Activated T-cell treated with anti-CD3 and anti-CD28 coated beads, Interleukin-2, amount 50 U/mL, for 72 hours (primary cell): Measurements from ENCODE around the gene EFNA5. TPM values are rescaled to one million over a fixed set of nuclear protein-coding genes. Genes with fewer than 3 reads are reported as not detected.

ENCODE experiments used
- ATAC-seq, 2 donors: fragments of 150-1000 bp; cut with Tn5 transposase; replicated peaks in 1 of 2; 2 replicates each; pipeline ENCODE4 v1.10.0; 2021; ENCODE audit warnings: moderate library complexity in 2 of 2, mild to moderate bottlenecking in 1 of 2
- DNase-seq, 2 donors: peaks; one replicate each; pipeline ENCODE4 v3.0.0; 2021 to 2022; ENCODE audit warnings: mixed read lengths in 1 of 2
- H3K27ac Mint-ChIP-seq: one replicate; pipeline ENCODE4 v1.8.0; 2022; ENCODE audit warnings: mild to moderate bottlenecking, moderate library complexity, mixed read lengths
- H3K27me3 Mint-ChIP-seq: one replicate; pipeline ENCODE4 v1.8.0; 2022; ENCODE audit warnings: low read depth, mixed read lengths
- H3K36me3 Mint-ChIP-seq, 2 donors: one replicate each; pipeline ENCODE4 v1.8.0; 2022; ENCODE audit warnings: mixed read lengths in 2 of 2, mild to moderate bottlenecking in 1 of 2; ENCODE audit not compliant: insufficient read depth in 2 of 2
- H3K4me1 Mint-ChIP-seq: one replicate; pipeline ENCODE4 v1.8.0; 2022; ENCODE audit warnings: low read depth, mixed read lengths
- H3K4me3 Mint-ChIP-seq, 2 donors: one replicate each; pipeline ENCODE4 v1.8.0; 2022; ENCODE audit warnings: mild to moderate bottlenecking in 2 of 2, mixed read lengths in 2 of 2, moderate library complexity in 2 of 2
- H3K9me3 Mint-ChIP-seq, 2 donors: one replicate each; pipeline ENCODE4 v1.8.0; 2022; ENCODE audit warnings: mixed read lengths in 2 of 2
- total RNA-seq, 2 donors: library from RNA; stranded (reverse); gene quantifications; one replicate each; pipeline ENCODE4 v1.2.3, GENCODE V29; 2022

The EFNA5 gene
- total RNA-seq, 2 donors from 2014 or later, result 0.35 TPM; not detected in 1

DNA sequence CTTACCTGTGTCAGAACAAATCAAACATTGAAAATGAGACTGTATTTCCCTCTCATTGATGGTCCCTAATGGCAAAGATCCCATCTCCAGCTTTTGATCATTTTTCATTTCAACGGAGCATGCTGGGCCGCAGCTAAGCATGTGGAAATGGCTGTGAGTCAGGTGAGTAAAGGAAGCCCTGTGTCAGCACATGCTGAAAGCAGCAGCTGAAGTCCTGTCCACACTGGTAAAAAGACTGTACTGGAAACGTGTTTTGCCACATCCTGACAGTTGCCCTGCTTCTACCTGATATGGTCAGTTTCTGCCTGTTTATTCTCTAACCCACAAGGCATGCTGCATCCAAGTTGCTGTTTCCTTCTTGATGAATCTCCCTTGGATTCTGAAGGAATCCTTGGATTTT is 330.1 kb downstream of the EFNA5 start:
- H3K36me3 Mint-ChIP-seq, result peaks cover 3 to 5% of the 10 kb centered on the region in 2 donors
- DNase-seq (no peak), ATAC-seq (no peak)
- H3K27ac Mint-ChIP-seq, result no peak overlapping the region
- no peaks in the 10 kb centered on the region for H3K27me3 Mint-ChIP-seq
- no peaks in the 10 kb centered on the region for H3K4me1 Mint-ChIP-seq
- H3K4me3 Mint-ChIP-seq, result no peak overlapping the region
- peaks cover 3 to 9% of the 10 kb centered on the region in 2 donors for H3K9me3 Mint-ChIP-seq

DNA sequence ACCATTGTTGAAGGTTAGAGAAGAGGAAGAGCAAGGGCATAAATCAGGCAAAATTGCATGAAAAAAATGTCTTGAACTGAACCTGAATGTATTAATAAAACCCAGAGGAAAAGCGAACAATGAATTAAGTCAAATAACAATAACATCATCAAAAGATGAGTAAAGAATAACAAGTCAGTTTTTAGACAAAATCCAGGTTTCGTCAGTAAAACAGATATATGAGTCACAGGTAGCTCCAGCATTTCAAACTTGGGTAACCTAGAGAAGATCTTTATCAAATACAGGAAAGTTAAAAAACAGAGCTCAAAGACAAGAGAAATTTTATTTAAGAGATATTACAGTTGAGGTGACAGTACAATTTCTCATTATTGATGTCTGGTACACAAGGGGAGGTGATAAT is 332.4 kb downstream of the EFNA5 start:
- no peak overlapping the region for H3K27ac Mint-ChIP-seq
- no peak for DNase-seq

DNA sequence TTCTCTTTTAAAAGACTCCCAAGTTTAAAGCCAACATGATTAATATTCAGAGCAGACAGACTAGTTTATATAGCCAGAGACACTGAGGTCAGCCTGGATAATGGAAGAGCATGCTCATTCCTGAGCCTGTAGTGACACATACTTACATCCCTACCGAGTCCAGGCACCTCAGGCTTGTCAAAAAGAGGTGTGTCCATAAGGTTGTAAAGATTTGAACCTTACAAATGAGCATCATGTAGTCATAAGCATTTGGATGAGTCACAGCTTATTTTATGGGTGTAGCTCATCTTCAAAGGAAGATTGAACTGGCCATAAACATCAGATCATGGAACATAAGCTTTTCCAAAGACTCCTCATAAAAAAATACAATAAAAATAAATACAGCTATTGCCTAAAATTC is 333.5 kb downstream of the EFNA5 start:
- no peak overlapping the region for H3K4me3 Mint-ChIP-seq

More for the DNA sequence above, 332.4 kb downstream of the EFNA5 start:
- Mint-ChIP-seq H3K4me3 (no peak overlapping the region), H3K36me3 (no peaks in the 10 kb centered on the region), H3K4me1 (no peaks in the 10 kb centered on the region), H3K9me3 (peaks cover 0 to 2% of the 10 kb centered on the region in 2 donors), H3K27me3 (no peaks in the 10 kb centered on the region)
- ATAC-seq, result no peak

DNA sequence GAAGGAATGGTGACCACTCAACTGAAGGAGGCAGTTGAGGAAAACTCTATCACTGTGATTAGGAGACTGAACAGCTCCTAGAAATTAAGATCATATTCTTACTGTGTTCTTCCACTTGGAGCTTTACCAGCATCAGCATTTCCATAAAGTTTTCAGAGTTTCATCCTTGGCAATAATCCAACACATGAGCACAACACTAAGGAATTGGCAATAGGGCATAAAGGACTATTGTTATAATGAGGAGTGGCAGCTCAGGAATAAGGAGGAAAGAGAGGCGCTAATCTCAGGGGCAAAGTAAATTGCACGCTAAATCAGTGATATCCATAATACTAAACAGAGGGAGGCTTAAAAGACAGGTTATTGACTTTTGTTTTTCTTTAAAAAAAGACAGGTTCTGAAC is 338.9 kb downstream of the EFNA5 start:
- H3K36me3 Mint-ChIP-seq, result no peaks in the 10 kb centered on the region

More for the DNA sequence above, 333.5 kb downstream of the EFNA5 start:
- Mint-ChIP-seq H3K27me3 (no peaks in the 10 kb centered on the region), H3K36me3 (no peaks in the 10 kb centered on the region), H3K4me1 (no peaks in the 10 kb centered on the region), H3K9me3 (peaks cover 0 to 2% of the 10 kb centered on the region in 2 donors), H3K27ac (no peak overlapping the region)
- ATAC-seq, result no peak
- DNase-seq, result no peak

DNA sequence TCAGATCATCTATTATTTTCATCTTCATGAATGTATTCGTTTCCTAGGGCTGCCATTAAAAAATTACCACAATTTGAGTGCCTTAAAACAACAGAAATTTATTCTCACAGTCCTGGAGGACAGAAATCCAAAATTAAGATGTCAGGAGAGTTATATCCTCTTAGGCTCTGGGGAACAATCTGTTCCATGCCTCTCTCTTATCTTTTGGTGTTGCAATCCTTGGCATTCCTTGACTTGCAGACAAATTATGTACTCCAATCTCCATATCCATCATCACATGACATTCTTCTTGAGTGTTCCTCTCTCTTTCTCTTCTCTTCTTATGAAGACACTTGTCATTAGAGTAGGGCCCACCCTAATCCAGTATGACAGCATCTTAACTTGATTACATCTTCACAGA is 339.4 kb downstream of the EFNA5 start:
- Mint-ChIP-seq H3K27ac (no peak overlapping the region), H3K4me3 (no peak overlapping the region), H3K9me3 (peaks cover 4 to 5% of the 10 kb centered on the region in 2 donors), H3K36me3 (no peaks in the 10 kb centered on the region), H3K27me3 (no peaks in the 10 kb centered on the region), H3K4me1 (no peaks in the 10 kb centered on the region)
- ATAC-seq, result no peak
- no peak for DNase-seq

More for the DNA sequence above, 338.9 kb downstream of the EFNA5 start:
- no peak for DNase-seq
- Mint-ChIP-seq H3K4me3 (no peak overlapping the region), H3K4me1 (no peaks in the 10 kb centered on the region), H3K27me3 (no peaks in the 10 kb centered on the region), H3K9me3 (peaks cover 4 to 5% of the 10 kb centered on the region in 2 donors), H3K27ac (no peak overlapping the region)
- ATAC-seq, result no peak

DNA sequence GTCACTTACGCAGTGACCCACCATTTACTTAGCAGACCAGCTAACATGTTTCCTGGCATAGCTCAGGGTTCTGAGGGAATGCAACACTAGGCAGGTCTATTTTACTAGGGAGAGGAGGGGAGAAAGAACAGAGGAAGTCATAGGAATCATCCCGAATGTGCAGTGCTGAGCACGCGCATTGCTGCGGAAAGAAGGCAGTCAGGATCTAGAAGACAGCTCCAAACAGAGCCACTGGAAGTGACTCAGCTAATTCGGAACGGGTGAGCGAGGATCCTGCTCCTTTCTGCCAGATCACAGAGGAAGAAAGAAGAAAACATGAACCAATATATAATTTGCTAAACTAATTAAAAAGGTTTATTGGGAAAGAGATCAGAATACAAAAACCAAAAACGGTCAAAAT is 339.8 kb downstream of the EFNA5 start:
- no peaks in the 10 kb centered on the region for H3K27me3 Mint-ChIP-seq
- H3K27ac Mint-ChIP-seq, result no peak overlapping the region
- no peaks in the 10 kb centered on the region for H3K4me1 Mint-ChIP-seq
- ATAC-seq, result no peak
- no peak overlapping the region for H3K4me3 Mint-ChIP-seq
- H3K9me3 Mint-ChIP-seq, result peaks cover 4 to 5% of the 10 kb centered on the region in 2 donors
- no peaks in the 10 kb centered on the region for H3K36me3 Mint-ChIP-seq
- no peak for DNase-seq

DNA sequence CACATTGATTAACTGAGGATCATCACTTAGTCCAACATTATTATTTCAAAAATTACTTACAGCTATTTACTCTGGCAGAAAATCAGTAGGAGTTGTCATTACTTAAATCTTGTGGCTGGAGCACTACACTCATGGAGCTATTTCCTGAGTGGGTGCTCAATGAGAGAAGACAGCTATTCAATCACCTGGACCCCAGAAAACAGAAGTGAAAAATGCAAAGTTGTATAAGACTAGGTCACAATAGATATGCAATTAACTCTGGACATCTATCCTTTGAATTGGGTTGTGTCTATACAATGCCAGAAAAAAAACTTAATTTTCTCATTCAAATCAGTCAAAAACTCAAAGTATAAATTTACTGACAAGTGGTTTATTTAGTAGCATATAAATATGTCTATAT is 340.9 kb downstream of the EFNA5 start:
- Mint-ChIP-seq H3K9me3 (peaks cover 4 to 7% of the 10 kb centered on the region in 2 donors), H3K36me3 (no peaks in the 10 kb centered on the region), H3K27ac (no peak overlapping the region), H3K4me3 (no peak overlapping the region), H3K27me3 (no peaks in the 10 kb centered on the region), H3K4me1 (no peaks in the 10 kb centered on the region)
- DNase-seq (no peak), ATAC-seq (no peak)
